ENCODE results near the gene SPPL2B.
"Not testable (repeated sequence)": the region's sequence is repeated elsewhere in the genome, so short reads cannot be mapped to it uniquely, and the experiment has no call there.

SPPL2B gene, protein sequence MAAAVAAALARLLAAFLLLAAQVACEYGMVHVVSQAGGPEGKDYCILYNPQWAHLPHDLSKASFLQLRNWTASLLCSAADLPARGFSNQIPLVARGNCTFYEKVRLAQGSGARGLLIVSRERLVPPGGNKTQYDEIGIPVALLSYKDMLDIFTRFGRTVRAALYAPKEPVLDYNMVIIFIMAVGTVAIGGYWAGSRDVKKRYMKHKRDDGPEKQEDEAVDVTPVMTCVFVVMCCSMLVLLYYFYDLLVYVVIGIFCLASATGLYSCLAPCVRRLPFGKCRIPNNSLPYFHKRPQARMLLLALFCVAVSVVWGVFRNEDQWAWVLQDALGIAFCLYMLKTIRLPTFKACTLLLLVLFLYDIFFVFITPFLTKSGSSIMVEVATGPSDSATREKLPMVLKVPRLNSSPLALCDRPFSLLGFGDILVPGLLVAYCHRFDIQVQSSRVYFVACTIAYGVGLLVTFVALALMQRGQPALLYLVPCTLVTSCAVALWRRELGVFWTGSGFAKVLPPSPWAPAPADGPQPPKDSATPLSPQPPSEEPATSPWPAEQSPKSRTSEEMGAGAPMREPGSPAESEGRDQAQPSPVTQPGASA

DNA sequence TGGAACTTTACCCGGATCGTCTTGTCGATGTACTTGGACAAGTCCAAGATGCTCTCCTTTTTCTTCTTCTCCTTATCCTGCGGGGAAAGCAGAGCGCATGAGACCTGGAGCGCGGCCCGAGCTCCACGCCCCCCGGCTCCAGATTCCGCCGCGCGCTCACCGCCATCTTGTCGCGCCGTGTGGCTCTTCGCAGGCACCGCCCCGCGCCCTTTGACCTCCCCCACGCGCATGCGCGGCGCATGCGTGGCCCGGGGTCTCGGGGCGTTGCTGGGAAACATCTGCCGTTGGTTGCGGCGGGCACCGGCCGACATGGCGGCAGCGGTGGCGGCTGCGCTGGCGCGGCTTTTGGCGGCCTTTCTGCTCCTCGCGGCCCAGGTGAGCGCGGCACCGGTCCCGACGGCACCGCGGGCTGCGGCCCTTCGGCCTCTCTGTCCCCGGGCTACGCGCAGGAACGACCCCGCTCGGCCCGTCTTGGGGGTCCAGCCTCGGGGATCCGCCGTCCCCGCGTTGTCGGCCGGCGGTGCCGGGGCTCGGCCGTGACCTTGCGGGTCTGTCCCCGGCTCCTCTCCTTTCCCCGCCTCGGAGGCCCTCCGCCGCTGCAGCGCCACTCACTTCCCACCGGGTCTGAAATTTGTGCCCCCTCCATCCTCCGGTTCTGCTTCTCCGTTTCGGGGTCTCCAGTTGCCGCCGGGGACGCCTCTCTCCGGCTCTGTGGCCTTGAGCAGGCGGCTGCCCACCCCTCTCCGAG is at the start of gene SPPL2B, which contains the start of gene LSM7:
Gene SPPL2B, plus strand, starts transcription at position 284 of the 748 bp plus-strand sequence. Its CDS starts 26 bp downstream, at position 310.
Gene LSM7, minus strand, starts transcription at position 186 of the 748 bp plus-strand sequence. Its CDS starts 20 bp downstream, at position 166.
- DNase-seq, result peak; percentile 79

DNA sequence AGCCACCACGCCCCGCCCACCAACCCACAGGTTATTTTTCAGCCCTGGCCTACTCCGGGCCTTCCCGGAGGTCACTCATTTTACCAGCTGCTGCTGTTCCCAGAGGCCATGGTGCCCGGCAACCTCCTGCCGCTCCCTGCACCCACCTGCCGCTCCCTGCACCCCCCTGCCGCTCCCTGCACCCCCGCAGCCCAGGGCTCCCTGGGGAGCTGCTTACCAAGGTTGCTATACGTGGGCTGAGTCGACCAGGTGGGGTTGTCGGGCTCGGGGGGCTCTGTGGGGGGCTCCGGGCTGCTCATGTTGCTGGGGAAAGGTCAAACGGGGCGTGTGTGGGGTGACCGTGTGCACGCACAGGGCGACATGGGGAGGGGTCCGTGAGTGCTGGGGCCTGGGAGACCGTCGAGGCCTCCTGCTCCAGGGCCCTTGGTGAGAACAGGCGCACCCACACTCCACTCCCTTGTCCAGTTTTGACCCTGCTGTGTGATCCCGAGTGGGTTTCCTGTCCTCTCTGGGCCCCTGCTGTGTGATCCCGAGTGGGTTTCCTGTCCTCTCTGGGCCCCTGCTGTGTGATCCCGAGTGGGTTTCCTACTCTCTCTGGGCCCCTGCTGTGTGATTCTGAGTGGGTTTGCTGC is 47.7 kb upstream of the SPPL2B start:
- DNase-seq, result no peak

DNA sequence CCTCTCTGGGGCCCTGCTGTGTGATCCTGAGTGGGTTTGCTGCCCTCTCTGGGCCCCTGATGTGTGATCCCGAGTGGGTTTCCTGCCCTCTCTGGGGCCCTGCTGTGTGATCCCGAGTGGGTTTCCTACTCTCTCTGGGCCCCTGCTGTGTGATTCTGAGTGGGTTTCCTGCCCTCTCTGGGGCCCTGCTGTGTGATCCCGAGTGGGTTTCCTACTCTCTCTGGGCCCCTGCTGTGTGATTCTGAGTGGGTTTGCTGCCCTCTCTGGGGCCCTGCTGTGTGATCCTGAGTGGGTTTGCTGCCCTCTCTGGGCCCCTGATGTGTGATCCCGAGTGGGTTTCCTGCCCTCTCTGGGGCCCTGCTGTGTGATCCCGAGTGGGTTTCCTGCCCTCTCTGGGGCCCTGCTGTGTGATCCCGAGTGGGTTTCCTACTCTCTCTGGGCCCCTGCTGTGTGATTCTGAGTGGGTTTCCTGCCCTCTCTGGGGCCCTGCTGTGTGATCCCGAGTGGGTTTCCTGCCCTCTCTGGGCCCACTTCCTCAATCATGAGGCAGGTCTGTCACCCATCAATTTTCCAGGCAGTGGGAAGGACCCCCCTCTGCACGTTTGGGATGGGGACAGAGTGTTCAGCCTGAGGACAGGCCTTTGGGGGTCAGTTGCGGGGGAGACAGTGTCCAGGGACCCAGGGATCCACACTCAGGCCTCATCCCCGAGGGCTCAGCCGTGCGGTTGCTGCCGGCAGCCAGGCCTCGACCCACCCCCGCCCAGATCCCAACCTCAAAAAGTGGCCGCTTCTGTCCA is 47.0 kb upstream of the SPPL2B start:
- DNase-seq, result not testable (repeated sequence)

DNA sequence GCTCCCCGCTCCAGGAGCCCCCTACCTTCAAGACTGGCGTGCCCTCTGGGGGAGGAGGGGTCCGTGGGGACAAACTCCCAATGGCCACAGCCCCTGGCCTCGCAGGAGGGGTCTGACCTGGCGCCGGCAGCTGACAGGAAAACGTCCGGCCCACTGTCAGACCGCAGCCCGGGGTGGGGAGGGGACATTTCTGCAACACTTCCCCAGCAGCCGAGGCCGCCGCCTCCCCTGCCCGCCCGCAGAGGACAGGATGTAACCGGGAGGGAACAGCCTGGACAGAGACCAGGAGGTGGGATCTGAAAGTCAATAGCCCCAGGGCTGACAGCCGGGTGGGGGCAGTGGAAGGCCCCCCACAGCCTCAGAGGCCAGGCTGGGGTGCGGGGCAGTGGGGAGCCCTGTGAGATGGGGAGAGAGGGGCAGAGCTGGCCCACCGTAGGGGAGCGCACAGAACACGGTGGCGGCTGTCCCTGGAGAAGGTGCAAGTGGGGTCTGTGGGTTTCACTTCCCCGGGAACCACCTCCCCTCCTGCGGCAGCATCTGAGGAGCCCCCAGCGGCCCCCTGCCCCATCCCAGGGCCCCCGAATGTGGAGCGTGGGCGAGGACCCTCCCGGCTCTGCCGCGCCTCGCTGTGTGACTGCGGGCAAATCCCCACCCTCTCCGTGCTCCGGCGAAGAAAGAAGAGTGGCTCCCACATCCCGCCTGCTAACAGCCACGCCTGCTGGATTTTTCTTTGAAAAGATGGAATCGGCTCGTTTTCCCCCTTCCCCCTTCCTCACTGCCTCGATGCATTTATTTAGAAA is 46.2 kb upstream of the SPPL2B start, which contains the start of gene PEAK3:
Gene PEAK3, minus strand, starts transcription at position 114 of the 800 bp plus-strand sequence. CDS start 1,244 bp downstream, outside the sequence.
- DNase-seq, result no peak

DNA sequence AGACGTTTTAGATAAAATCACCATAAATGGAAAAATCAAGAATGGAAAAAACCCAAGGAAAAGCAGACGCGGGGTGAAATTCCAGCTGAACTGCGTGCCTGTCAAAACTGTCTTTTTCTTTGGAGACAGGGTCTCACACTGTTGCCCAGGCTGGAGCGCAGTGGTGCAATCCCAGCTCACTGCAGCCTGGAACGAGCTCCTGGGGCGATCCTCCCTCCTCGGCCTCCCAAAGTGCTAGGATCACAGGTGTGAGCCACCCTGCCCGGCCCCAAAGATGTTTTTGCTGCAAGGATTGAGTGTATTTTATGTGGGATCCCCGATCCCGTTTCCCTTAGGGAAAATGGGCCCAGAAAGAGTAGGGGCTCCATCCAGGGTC is 45.6 kb upstream of the SPPL2B start:
- no peak for DNase-seq

DNA sequence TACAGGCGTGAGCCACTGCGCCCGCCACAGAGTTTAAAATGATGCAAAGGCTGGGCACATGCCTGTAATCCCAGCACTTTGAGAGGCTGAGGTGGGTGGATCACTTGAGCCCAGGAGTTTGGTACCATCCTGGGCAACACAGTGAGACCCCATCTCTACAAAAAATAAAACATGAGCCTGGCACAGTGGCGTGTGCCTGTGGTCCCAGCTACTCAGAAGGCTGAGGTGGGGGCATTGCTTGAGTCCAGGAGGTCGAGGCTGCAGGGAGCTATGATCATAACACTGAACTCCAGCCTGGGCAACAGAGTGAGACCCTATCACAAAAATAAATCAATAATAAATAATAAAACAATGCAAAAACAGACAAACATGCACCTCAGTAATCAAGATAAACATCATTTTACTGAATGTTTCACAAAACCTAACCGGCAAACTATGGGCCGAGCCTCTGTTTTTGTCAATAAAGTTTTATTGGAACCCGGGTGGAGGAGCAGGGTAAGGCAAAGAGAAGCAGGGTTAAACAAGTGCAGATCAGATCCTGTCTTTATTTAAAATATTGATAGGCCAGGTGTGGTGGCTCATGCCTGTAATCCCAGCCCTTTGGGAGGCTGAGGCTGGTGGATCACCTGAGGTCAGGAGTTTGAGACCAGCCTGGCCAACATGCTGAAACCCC is 44.5 kb upstream of the SPPL2B start:
- no peak for DNase-seq

DNA sequence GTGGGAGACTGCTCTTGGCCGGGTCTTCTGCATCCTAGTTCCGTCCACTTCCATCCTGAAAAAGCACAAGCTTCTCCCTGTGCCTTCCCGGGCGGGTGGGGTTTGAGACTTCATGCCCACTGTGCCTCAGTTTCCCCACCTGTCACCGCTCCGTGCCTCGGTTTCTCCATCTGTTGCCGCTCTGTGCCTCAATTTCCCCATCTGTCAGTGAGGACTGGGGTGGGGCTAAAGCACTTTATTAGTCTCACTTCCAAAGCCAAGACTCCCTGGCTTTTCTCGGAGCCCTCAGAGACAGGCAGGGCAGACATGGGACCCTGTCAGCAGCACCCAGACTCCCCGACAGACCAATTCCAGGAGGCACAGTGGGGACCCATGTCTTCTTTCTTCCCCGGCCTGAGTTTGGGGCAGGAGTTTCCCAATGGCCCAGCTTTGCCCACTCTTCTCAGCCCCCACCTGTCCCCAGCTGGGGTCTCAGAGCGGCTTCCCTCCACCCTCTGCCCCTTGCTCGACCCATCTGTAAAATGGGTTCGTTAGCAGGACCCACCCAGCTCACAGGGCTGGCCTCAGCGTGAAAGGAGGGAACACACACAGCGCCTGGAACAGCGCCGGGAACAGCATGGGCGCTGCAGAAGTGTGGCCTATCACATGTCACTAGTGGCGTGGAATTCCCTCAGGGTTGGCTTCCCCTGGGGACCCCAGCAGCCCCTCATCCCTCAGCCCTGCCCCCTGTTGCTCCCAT is 41.9 kb upstream of the SPPL2B start:
- DNase-seq, result no peak

DNA sequence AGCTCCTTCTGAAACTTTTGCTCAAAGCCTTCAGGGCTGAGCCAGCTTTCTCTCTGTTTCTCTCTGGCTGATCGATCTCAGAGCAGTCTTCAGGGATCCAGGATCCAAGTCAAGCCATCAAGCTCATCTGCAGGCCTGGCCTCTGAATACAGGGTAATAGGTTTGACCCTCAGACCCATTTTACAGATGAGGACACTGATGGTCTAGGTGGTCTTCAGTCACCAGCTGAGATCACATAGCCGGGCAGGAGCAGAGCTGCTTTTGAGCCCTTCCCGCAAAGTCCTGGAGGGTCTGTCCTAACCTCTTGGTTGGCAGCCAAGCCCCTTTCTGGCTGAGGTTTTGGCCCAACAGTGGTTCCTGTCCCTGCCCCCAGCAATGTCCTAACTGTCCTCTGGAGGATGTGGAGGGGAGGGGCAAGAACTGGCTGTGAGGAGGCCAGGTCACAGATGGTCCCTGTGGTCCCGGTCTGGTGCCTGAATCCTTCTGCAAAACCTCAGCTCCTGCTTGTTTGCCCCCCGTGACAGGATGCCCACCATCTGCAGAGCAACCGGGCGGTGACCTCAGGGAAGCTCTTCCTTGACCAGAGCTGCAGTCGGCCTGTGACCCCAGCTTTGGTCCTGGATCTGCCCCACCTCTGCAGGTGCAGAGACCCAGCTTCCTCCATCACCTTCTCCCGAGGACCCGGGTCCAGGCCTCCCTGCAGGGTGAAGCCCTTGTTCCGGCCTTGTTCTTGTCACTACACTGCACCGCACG is 40.7 kb upstream of the SPPL2B start:
- no peak for DNase-seq

DNA sequence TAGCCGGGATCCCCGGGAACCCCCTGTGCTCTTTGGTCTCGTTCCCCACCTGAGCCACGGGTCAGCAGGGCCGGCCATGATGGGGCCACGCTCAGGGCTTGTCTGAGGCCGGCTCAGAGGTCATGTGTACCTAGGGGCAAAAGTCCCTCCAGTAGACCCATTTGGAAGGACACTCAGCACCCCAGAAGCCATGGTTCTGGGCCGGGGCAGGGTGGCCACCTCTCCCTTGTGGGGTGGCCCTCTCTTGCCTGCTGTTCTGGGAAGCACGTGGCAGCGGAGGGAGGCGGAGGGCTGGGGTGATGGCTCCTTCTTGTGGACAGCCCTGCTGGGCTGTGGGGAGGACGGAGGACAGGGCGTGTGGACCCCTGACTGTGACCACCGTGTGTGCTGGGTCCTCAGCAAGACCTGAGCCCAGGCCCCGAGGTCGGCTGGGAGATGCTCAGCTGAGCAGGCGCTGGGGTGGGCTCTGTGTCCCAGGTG is 40.1 kb upstream of the SPPL2B start:
- DNase-seq, result peak; percentile 67

DNA sequence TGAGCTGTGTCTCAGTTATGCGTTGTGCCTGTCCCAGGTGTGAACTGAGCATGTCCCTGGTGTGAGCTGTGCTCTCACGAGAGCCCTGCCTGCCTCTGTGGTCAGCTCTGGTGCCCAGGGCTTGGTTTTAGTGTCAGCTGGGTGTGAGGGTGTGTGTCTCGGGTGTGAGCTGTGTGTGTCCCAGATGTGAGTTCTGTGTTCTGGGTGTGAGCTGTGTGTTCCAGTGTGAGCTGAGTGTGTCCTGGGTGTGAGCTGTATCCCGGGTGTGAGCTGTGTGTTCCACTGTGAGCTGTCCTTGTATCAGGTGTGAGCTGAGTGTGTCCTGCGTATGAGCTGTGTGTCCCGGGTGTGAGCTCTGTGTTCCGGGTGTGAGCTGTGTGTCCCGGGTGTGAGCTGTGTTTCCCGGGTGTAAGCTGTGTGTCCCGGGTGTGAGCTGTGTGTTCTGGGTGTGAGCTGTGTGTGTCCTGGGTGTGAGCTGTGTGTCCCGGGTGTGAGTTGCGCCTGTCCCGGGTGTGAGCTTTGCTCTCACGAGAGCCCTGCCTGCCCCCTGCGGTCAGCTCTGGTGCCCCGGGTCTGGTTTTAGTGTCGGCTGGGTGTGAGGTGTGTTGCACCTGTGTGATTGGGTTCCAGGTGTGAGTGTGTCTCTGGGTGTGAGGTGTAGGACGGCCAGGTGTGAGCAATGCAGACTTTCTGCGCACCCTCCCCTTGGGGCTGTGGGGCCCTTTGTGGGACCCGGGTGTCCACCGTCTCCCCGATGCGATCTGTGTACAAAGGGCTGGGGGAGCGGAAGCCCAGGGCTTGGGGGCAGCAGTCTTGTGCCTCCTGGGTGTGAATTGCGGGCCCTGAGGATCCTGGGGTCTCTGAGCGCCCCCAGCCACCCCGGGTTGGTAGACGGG is 39.4 kb upstream of the SPPL2B start:
- no peak for DNase-seq

DNA sequence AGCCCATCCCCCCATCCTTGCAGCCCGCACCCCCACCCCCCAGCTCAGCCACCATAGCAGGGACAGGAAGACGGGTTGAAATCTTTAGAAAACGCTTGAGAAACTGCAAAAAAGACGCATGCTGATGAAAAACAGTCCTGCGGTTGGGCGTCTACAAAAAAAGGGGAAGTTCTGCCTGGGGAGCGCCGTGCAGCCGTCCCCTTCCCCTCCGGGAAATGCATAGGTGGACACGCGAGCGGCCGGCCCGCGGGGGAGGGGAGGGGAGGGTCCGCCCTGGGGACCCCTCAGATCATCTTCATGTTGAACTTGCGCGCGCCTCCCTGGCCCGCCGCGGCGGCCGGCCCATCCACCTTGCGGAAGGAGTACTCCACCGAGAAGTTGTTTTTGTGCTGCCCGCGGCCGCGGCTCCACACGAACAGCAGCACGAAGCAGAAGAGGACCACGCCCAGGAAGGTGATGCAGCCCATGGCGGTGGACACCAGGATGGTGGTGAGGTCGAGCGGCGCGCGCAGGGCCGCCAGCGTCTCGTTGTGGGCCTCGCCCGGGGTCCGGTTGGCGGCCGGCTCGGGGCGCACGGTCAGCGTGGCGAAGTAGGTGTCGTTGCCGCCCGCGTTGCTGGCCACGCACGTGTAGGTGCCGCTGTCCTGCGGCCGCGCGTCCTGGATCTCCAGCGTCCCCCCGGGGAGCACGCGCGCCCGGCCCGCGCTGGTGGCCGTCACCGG is 38.6 kb upstream of the SPPL2B start:
- DNase-seq, result no peak

DNA sequence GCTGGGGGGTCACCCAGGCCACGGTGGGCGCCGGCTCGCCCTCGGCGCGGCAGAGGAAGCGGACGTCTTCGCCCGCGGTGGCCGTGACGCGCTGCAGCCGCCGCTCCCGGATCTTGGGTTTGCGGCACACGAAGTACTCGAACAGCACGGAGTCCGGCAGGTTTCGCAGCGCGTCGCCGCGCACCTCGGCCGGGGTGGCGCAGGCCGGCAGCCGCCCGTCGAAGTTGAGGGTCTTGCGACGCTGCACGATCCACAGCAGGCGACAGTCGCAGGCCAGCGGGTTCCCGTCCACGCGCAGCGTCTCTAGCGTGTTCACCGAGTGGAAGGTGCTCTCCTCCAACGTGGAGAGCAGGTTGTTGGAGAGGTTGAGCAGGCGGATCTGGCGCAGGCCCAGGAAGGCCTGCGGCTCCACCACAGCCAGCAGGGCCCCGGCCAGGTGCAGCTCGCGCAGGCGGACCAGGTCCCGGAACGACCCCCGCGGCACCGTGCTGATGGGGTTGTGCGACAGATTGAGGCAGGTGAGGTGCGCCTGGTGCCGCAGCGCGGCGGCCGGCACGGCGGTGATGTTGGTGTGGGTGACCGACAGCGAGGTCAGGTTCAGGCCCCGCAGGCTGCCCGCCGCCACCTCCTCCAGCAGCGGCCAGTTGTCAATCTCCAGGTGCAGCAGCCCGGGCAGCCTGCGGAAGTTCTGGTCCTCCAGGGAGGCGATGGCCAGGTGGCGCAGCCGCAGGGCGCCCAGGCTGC is 37.9 kb upstream of the SPPL2B start:
- DNase-seq, result no peak

DNA sequence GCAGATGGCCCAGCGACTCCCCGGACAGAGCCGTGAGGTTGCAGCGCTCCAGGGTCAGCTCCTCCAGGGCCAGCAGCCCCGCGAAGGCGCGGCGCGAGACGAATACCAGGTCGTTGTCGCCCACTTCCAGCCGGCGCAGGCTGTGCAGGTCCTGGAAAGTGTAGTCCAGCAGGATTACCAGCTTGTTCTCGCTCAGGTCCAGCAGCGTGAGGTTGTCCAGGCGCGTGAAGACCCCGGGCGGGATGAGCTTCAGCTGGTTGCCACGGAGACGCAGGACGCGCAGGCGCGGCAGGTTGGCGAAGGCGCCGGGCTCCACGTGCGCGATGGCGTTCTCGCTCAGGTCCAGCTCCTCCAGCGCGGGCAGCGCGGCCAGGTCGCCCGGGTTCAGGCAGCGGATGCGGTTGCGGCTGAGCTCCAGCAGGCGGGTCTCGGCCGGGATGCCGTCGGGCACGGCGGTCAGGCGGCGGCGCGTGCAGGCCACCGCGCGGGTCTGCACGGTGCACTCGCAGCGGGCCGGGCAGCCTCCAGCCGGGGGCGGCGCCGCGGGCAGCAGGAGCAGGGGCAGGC is 37.2 kb upstream of the SPPL2B start:
- no peak for DNase-seq

DNA sequence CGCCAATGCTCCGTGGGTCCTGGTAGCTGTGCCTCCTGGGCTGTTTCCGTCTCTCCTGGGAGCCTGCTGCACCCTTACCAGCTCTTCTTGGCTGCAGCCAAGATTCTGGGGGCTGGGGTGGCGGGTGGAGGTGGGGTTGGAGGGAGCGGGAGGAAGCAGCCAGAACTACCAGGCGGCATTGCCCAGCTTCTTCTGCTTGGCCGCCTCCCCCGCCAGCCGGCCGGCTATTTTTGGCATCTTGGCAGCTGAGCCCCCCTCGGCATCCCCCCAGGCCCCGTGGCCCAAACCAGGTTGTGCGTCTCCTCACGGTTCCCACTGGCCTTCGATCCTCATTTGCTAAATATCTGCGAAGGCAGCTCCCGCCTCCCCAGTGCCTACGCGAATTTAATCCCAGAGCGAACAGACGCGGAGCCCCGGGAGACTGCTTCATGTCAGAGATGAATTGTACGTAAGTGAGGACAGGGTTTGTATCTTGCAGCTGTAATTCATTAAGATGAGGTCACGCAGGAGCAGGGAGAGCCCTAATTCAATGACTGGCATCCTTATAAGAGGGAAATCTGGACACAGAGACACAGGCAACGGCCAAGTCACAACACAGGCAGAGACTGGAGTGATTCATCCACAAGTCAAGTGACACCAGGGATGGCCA is 33.7 kb upstream of the SPPL2B start:
- DNase-seq, result peak; percentile 60

DNA sequence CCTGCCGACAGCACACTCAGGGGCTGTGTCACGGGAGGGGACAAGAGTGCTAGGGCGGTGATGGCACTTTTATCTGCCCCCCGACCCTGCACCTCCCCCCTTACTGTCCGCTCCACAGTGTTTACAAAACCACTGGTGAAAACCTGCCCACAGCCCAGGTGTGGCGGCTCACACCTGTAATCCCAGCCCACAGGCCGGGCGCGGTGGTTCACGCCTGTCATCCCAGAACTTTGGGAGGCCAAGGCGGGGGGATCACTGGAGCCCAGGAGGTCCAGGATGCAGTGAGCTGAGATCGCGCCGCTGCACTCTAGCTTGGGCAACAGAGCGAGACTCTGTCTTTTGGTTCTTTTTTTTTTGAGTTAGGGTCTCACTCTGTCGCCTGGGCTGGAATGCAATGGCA is 32.3 kb upstream of the SPPL2B start:
- no peak for DNase-seq

DNA sequence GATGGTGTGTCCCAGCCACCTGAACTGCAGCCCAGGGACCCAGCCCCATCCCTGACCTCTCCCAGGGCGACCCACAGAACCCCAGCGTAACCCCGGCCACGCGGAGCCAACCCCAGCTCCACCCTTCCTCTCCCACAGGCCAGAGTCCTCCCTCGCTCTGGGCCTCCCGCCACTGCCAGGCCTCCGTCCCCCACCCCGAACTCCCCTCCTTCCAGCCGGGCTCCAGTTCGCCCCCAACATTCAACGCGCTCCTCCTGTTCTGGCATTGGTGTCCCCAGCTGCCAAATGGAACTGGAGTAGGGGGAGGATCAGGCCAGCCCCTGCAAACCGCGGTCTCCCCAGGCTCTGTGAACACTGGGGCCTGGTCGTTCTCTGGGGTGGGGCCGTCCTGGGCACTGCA is 28.0 kb upstream of the SPPL2B start:
- DNase-seq, result no peak
